ENCODE measurements around the gene RTL10.

The RTL10 gene

GRCh38 chr22:19862619-19863246 lies 8.1 kb upstream of the RTL10 start:
- DNase-seq: no peak
- Histone ChIP-seq H3K4me1 (peaks cover 7% of the 10 kb centered on the region; the same call in 1 of the 2 replicates), H3K4me3 (ENCODE audit: low read depth, low read length) (no peak overlapping the region)

GRCh38 chr22:19859861-19860510 lies 5.3 kb upstream of the RTL10 start:
- H3K9me3 ChIP-seq: no peaks in the 10 kb centered on the region
- H3K27me3 ChIP-seq: no peaks in the 10 kb centered on the region
- TF ChIP-seq CTCF (IDR thresholded peaks at IDR 0.05; ENCODE audit: low read depth, low read length): no peak
- H3K36me3 ChIP-seq: no peaks in the 10 kb centered on the region
- no peak for DNase-seq
- H3K4me1 ChIP-seq: peaks cover 4% of the 10 kb centered on the region; the same call in 1 of the 2 replicates
- no peak overlapping the region for H3K4me3 ChIP-seq (ENCODE audit: low read depth, low read length)

More at GRCh38 chr22:19862619-19863246, 8.1 kb upstream of the RTL10 start:
- Histone ChIP-seq H3K27me3 (no peaks in the 10 kb centered on the region), H3K9me3 (no peaks in the 10 kb centered on the region), H3K36me3 (no peaks in the 10 kb centered on the region)
- TF ChIP-seq CTCF (IDR thresholded peaks at IDR 0.05; ENCODE audit: low read depth, low read length): no peak

- Histone ChIP-seq H3K4me1 (peaks cover 4% of the 10 kb centered on the region; the same call in 1 of the 2 replicates), H3K4me3 (ENCODE audit: low read depth, low read length) (no peak overlapping the region), H3K36me3 (0 out of 2 replicates have a peak, but pooled peaks cover 3% of the 10 kb centered on the region), H3K27me3 (no peaks in the 10 kb centered on the region), H3K9me3 (no peaks in the 10 kb centered on the region)
- no peak for DNase-seq
- TF ChIP-seq CTCF (IDR thresholded peaks at IDR 0.05; ENCODE audit: low read depth, low read length): no peak
These were observed 2.7 kb upstream of the RTL10 start for GRCh38 chr22:19857382-19857781.

GRCh38 chr22:19855504-19856409 lies 1.1 kb upstream of the RTL10 start:
- H3K4me3 ChIP-seq (ENCODE audit: low read depth, low read length): peak overlapping the region; percentile 97
- peaks cover 19% of the 10 kb centered on the region for H3K36me3 ChIP-seq
- TF ChIP-seq CTCF (IDR thresholded peaks at IDR 0.05; ENCODE audit: low read depth, low read length): no peak
- DNase-seq: peak; percentile 79
- peaks cover 4% of the 10 kb centered on the region; the same call in 1 of the 2 replicates for H3K4me1 ChIP-seq
- H3K27me3 ChIP-seq: no peaks in the 10 kb centered on the region
- no peaks in the 10 kb centered on the region for H3K9me3 ChIP-seq

- Histone ChIP-seq H3K9me3 (no peaks in the 10 kb centered on the region), H3K27me3 (no peaks in the 10 kb centered on the region), H3K4me1 (peaks cover 4% of the 10 kb centered on the region; the same call in 1 of the 2 replicates), H3K4me3 (ENCODE audit: low read depth, low read length) (peak overlapping the region; percentile 97), H3K36me3 (peaks cover 28% of the 10 kb centered on the region)
- no peak for DNase-seq
- no peak for TF ChIP-seq CTCF (IDR thresholded peaks at IDR 0.05; ENCODE audit: low read depth, low read length)
These were observed 546 bp downstream of the RTL10 start for GRCh38 chr22:19853879-19854777.
